Central memory CD8-positive, alpha-beta T cell (primary cell): ENCODE data around the gene CTNND2.

Experiments used
- ATAC-seq: fragments of 150-1000 bp; cut with Tn5 transposase; replicated peaks from 2 replicates; pipeline ENCODE4 v1.10.0; 2022; ENCODE audit warnings: mild to moderate bottlenecking, moderate FRiP score, moderate number of reproducible peaks; ENCODE audit not compliant: poor library complexity, severe bottlenecking; ENCODE audit errors: extremely low read depth
- DNase-seq, 2 donors: peaks; one replicate each; pipeline ENCODE4 v3.0.0; 2021; ENCODE audit warnings: low spot score in 2 of 2
- H3K27ac Mint-ChIP-seq: one replicate; pipeline ENCODE4 v1.8.0; 2022; ENCODE audit warnings: low read depth, mild to moderate bottlenecking, moderate library complexity, mixed read lengths
- H3K27me3 Mint-ChIP-seq: one replicate; pipeline ENCODE4 v1.8.0; 2022; ENCODE audit warnings: mixed read lengths
- H3K36me3 Mint-ChIP-seq: one replicate; pipeline ENCODE4 v1.8.0; 2022; ENCODE audit warnings: mild to moderate bottlenecking, moderate library complexity, mixed read lengths; ENCODE audit not compliant: insufficient read depth
- H3K4me1 Mint-ChIP-seq: one replicate; pipeline ENCODE4 v1.8.0; 2022; ENCODE audit warnings: mixed read lengths
- H3K4me3 Mint-ChIP-seq: one replicate; pipeline ENCODE4 v1.8.0; 2022; ENCODE audit warnings: mild to moderate bottlenecking, moderate library complexity, mixed read lengths
- H3K9me3 Mint-ChIP-seq: one replicate; pipeline ENCODE4 v1.8.0; 2022; ENCODE audit warnings: mixed read lengths

CTNND2 gene

GRCh38 chr5:11793396-11793795, 110.8 kb downstream of the CTNND2 start:
- ATAC-seq (no peak), DNase-seq (no peak)
- Mint-ChIP-seq H3K4me1 (no peaks in the 10 kb centered on the region), H3K9me3 (peaks cover 17% of the 10 kb centered on the region), H3K27ac (no peak overlapping the region), H3K4me3 (no peak overlapping the region), H3K36me3 (peaks cover 1% of the 10 kb centered on the region), H3K27me3 (no peaks in the 10 kb centered on the region)

- DNase-seq (no peak), ATAC-seq (no peak)
- Mint-ChIP-seq H3K27ac (no peak overlapping the region), H3K4me3 (no peak overlapping the region), H3K9me3 (peaks cover 17% of the 10 kb centered on the region), H3K4me1 (no peaks in the 10 kb centered on the region), H3K36me3 (peaks cover 1% of the 10 kb centered on the region), H3K27me3 (no peaks in the 10 kb centered on the region)
Observed at GRCh38 chr5:11792621-11793020, 111.6 kb downstream of the CTNND2 start.

- no peak for ATAC-seq
- Mint-ChIP-seq H3K9me3 (peaks cover 22% of the 10 kb centered on the region), H3K27me3 (no peaks in the 10 kb centered on the region), H3K27ac (no peak overlapping the region), H3K36me3 (peaks cover 1% of the 10 kb centered on the region), H3K4me3 (no peak overlapping the region), H3K4me1 (no peaks in the 10 kb centered on the region)
- DNase-seq = no peak
Observed at GRCh38 chr5:11791792-11792191, 112.5 kb downstream of the CTNND2 start.

- H3K36me3 Mint-ChIP-seq = peaks cover 1% of the 10 kb centered on the region
- no peaks in the 10 kb centered on the region for H3K27me3 Mint-ChIP-seq
- peaks cover 22% of the 10 kb centered on the region for H3K9me3 Mint-ChIP-seq
- no peaks in the 10 kb centered on the region for H3K4me1 Mint-ChIP-seq
- no peak for DNase-seq
- no peak for ATAC-seq
- H3K27ac Mint-ChIP-seq = no peak overlapping the region
- no peak overlapping the region for H3K4me3 Mint-ChIP-seq
Observed at GRCh38 chr5:11790201-11790600, 114.0 kb downstream of the CTNND2 start.

- H3K4me1 Mint-ChIP-seq = no peaks in the 10 kb centered on the region
- DNase-seq (no peak), ATAC-seq (no peak)
Observed at GRCh38 chr5:11785771-11786352, 118.4 kb downstream of the CTNND2 start.

GRCh38 chr5:11780641-11781345, 123.5 kb downstream of the CTNND2 start:
- DNase-seq = no peak
- Mint-ChIP-seq H3K27ac (no peak overlapping the region), H3K36me3 (no peaks in the 10 kb centered on the region), H3K27me3 (no peaks in the 10 kb centered on the region), H3K9me3 (peaks cover 28% of the 10 kb centered on the region), H3K4me1 (no peaks in the 10 kb centered on the region), H3K4me3 (no peak overlapping the region)
- no peak for ATAC-seq

More at GRCh38 chr5:11785771-11786352, 118.4 kb downstream of the CTNND2 start:
- no peaks in the 10 kb centered on the region for H3K27me3 Mint-ChIP-seq
- no peak overlapping the region for H3K27ac Mint-ChIP-seq
- peaks cover 21% of the 10 kb centered on the region for H3K9me3 Mint-ChIP-seq
- H3K36me3 Mint-ChIP-seq = no peaks in the 10 kb centered on the region
- no peak overlapping the region for H3K4me3 Mint-ChIP-seq

- Mint-ChIP-seq H3K9me3 (peaks cover 23% of the 10 kb centered on the region), H3K4me1 (no peaks in the 10 kb centered on the region), H3K27ac (no peak overlapping the region), H3K36me3 (no peaks in the 10 kb centered on the region), H3K27me3 (no peaks in the 10 kb centered on the region), H3K4me3 (no peak overlapping the region)
- DNase-seq (no peak), ATAC-seq (no peak)
Observed at GRCh38 chr5:11777096-11777495, 127.2 kb downstream of the CTNND2 start.

- no peaks in the 10 kb centered on the region for H3K36me3 Mint-ChIP-seq
- H3K27me3 Mint-ChIP-seq = no peaks in the 10 kb centered on the region
- no peak for DNase-seq
- H3K9me3 Mint-ChIP-seq = peaks cover 4% of the 10 kb centered on the region
- no peak overlapping the region for H3K4me3 Mint-ChIP-seq
- no peak overlapping the region for H3K27ac Mint-ChIP-seq
- H3K4me1 Mint-ChIP-seq = no peaks in the 10 kb centered on the region
- ATAC-seq = no peak
Observed at GRCh38 chr5:11770310-11770709, 133.9 kb downstream of the CTNND2 start.

GRCh38 chr5:11760934-11761603, 143.2 kb downstream of the CTNND2 start:
- Mint-ChIP-seq H3K36me3 (no peaks in the 10 kb centered on the region), H3K9me3 (peaks cover 20% of the 10 kb centered on the region), H3K4me3 (no peak overlapping the region), H3K4me1 (no peaks in the 10 kb centered on the region), H3K27ac (no peak overlapping the region), H3K27me3 (no peaks in the 10 kb centered on the region)
- DNase-seq (no peak), ATAC-seq (no peak)

GRCh38 chr5:11758321-11758720, 145.9 kb downstream of the CTNND2 start:
- no peak for DNase-seq
- H3K27me3 Mint-ChIP-seq = no peaks in the 10 kb centered on the region
- H3K27ac Mint-ChIP-seq = no peak overlapping the region
- H3K9me3 Mint-ChIP-seq = peaks cover 10% of the 10 kb centered on the region
- H3K36me3 Mint-ChIP-seq = no peaks in the 10 kb centered on the region
- no peak overlapping the region for H3K4me3 Mint-ChIP-seq
- ATAC-seq = no peak
- H3K4me1 Mint-ChIP-seq = no peaks in the 10 kb centered on the region

- Mint-ChIP-seq H3K27ac (no peak overlapping the region), H3K27me3 (no peaks in the 10 kb centered on the region), H3K4me1 (no peaks in the 10 kb centered on the region)
Observed at GRCh38 chr5:11757661-11758060, 146.6 kb downstream of the CTNND2 start.

GRCh38 chr5:11737010-11737409, 167.2 kb downstream of the CTNND2 start:
- Mint-ChIP-seq H3K27ac (no peak overlapping the region), H3K36me3 (no peaks in the 10 kb centered on the region), H3K27me3 (no peaks in the 10 kb centered on the region), H3K9me3 (peaks cover 5% of the 10 kb centered on the region), H3K4me3 (no peak overlapping the region), H3K4me1 (no peaks in the 10 kb centered on the region)
- DNase-seq (no peak), ATAC-seq (no peak)

More at GRCh38 chr5:11757661-11758060, 146.6 kb downstream of the CTNND2 start:
- no peaks in the 10 kb centered on the region for H3K36me3 Mint-ChIP-seq
- peaks cover 4% of the 10 kb centered on the region for H3K9me3 Mint-ChIP-seq
- DNase-seq = no peak
- ATAC-seq = no peak
- no peak overlapping the region for H3K4me3 Mint-ChIP-seq

GRCh38 chr5:11734369-11734768, 169.9 kb downstream of the CTNND2 start:
- peaks cover 5% of the 10 kb centered on the region for H3K9me3 Mint-ChIP-seq
- no peaks in the 10 kb centered on the region for H3K4me1 Mint-ChIP-seq
- H3K4me3 Mint-ChIP-seq = no peak overlapping the region
- H3K36me3 Mint-ChIP-seq = no peaks in the 10 kb centered on the region
- DNase-seq (no peak), ATAC-seq (no peak)
- H3K27ac Mint-ChIP-seq = no peak overlapping the region
- H3K27me3 Mint-ChIP-seq = no peaks in the 10 kb centered on the region
